Erythroblast (primary cell): ENCODE results near the gene LAMB4.

ENCODE experiments used
- GATA1 ChIP-seq: IDR thresholded peaks from 2 replicates; pipeline ENCODE4 v1.6.1; 2011; ENCODE audit warnings: low read depth, mild to moderate bottlenecking, control low read depth, low read length, moderate library complexity
- POLR2A ChIP-seq: IDR thresholded peaks from 2 replicates; pipeline ENCODE4 v1.6.1; 2011; ENCODE audit warnings: mild to moderate bottlenecking, low read length

DNA sequence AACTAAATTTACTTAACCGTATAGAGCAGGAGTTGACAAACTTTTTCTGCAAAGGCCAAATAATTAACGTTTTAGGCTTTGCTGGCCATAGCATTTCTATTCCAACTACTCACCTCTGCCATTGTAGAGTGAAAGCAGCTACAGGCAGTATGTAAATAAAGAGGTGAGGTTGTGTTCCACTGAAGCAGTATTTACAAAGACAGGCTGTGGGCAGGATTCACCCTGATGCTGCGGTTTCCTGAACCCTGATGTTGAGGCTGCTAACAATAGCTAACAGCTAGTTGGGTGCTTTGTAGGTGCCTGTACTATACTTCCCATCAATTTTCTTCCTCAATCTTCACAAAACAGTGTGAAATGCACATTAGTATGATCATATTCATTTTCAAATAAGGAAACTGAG is 80.2 kb downstream of the LAMB4 start:
- TF ChIP-seq POLR2A (no peak), GATA1 (no peak)
